ENCODE measurements around the gene SEMA3E. TPM values are rescaled to one million over a fixed set of nuclear protein-coding genes. Genes with fewer than 3 reads are reported as not detected.

The SEMA3E gene
- total and polyA plus RNA-seq, 7 donors = under 0.01 to 16.3 (median 7.8) TPM

GRCh38 chr7:83633516-83633915, 15.4 kb downstream of the SEMA3E start:
- intact Hi-C loops (cut with DNase I) = no loop called here
- WGBS, 2 donors = 64 to 72% methylated on average over 2 of the region's 2 CpGs
- no peak for TF ChIP-seq POLR2AphosphoS5 (IDR thresholded peaks at IDR 0.05)
- no peak for TF ChIP-seq CTCF (IDR thresholded peaks at IDR 0.05)
- no peak for TF ChIP-seq POLR2A (IDR thresholded peaks at IDR 0.05)
- TF ChIP-seq EP300 (IDR thresholded peaks at IDR 0.05) = no peak

GRCh38 chr7:83629117-83629880, 19.6 kb downstream of the SEMA3E start:
- H3K4me3 ChIP-seq = no peak overlapping the region
- H3K4me1 ChIP-seq = no peaks in the 10 kb centered on the region
- no peaks in the 10 kb centered on the region for H3K27me3 ChIP-seq
- no peak overlapping the region for H3K27ac ChIP-seq
- H3K36me3 ChIP-seq = no peaks in the 10 kb centered on the region
- no peak for TF ChIP-seq CTCF (IDR thresholded peaks at IDR 0.05)
- TF ChIP-seq POLR2A (IDR thresholded peaks at IDR 0.05) = no peak
- no peak for TF ChIP-seq POLR2AphosphoS5 (IDR thresholded peaks at IDR 0.05)
- TF ChIP-seq EP300 (IDR thresholded peaks at IDR 0.05) = no peak
- WGBS, 2 donors = 67 to 72% methylated on average over 12 of the region's 12 CpGs
- intact Hi-C loops (cut with DNase I) = no loop called here
- no peak for DNase-seq
- no peaks in the 10 kb centered on the region for H3K9me3 ChIP-seq

More at GRCh38 chr7:83633516-83633915, 15.4 kb downstream of the SEMA3E start:
- no peak overlapping the region for H3K4me3 ChIP-seq
- no peaks in the 10 kb centered on the region for H3K27me3 ChIP-seq
- H3K27ac ChIP-seq = no peak overlapping the region
- no peak for DNase-seq
- H3K4me1 ChIP-seq = no peaks in the 10 kb centered on the region
- no peaks in the 10 kb centered on the region for H3K36me3 ChIP-seq
- no peaks in the 10 kb centered on the region for H3K9me3 ChIP-seq

- DNase-seq = no peak
- Histone ChIP-seq H3K27ac (no peak overlapping the region), H3K4me1 (no peaks in the 10 kb centered on the region), H3K9me3 (no peaks in the 10 kb centered on the region), H3K36me3 (no peaks in the 10 kb centered on the region), H3K27me3 (no peaks in the 10 kb centered on the region), H3K4me3 (no peak overlapping the region)
- intact Hi-C loops (cut with DNase I) = no loop called here
- TF ChIP-seq POLR2AphosphoS5 (IDR thresholded peaks at IDR 0.05) = no peak
- no peak for TF ChIP-seq POLR2A (IDR thresholded peaks at IDR 0.05)
- no peak for TF ChIP-seq EP300 (IDR thresholded peaks at IDR 0.05)
- TF ChIP-seq CTCF (IDR thresholded peaks at IDR 0.05) = no peak
These were observed 31.1 kb downstream of the SEMA3E start for GRCh38 chr7:83617858-83618257.

GRCh38 chr7:83614112-83614511, 34.8 kb downstream of the SEMA3E start:
- no peak for DNase-seq
- H3K36me3 ChIP-seq = no peaks in the 10 kb centered on the region
- H3K9me3 ChIP-seq = no peaks in the 10 kb centered on the region
- 57 to 61% methylated on average over 3 of the region's 3 CpGs for WGBS, 2 donors
- H3K27me3 ChIP-seq = no peaks in the 10 kb centered on the region
- intact Hi-C loops (cut with DNase I) = no loop called here
- H3K4me3 ChIP-seq = no peak overlapping the region
- TF ChIP-seq POLR2A (IDR thresholded peaks at IDR 0.05) = no peak
- TF ChIP-seq CTCF (IDR thresholded peaks at IDR 0.05) = no peak
- TF ChIP-seq POLR2AphosphoS5 (IDR thresholded peaks at IDR 0.05) = no peak
- TF ChIP-seq EP300 (IDR thresholded peaks at IDR 0.05) = no peak
- no peaks in the 10 kb centered on the region for H3K4me1 ChIP-seq
- no peak overlapping the region for H3K27ac ChIP-seq

- no peaks in the 10 kb centered on the region for H3K4me1 ChIP-seq
- TF ChIP-seq EP300 (IDR thresholded peaks at IDR 0.05) = no peak
- TF ChIP-seq POLR2A (IDR thresholded peaks at IDR 0.05) = no peak
- no peak for TF ChIP-seq POLR2AphosphoS5 (IDR thresholded peaks at IDR 0.05)
- no peak for TF ChIP-seq CTCF (IDR thresholded peaks at IDR 0.05)
- intact Hi-C loops (cut with DNase I) = no loop called here
- DNase-seq = no peak
- no peaks in the 10 kb centered on the region for H3K27me3 ChIP-seq
- no peak overlapping the region for H3K4me3 ChIP-seq
- H3K27ac ChIP-seq = no peak overlapping the region
- H3K9me3 ChIP-seq = no peaks in the 10 kb centered on the region
- H3K36me3 ChIP-seq = no peaks in the 10 kb centered on the region
These were observed 35.7 kb downstream of the SEMA3E start for GRCh38 chr7:83613232-83613631.
